ENCODE measurements around the gene SPATA9.
A peak's percentile ranks its signal among the peaks of the same experiment; 100 is the strongest.
"Not testable (repeated sequence)": the region's sequence is repeated elsewhere in the genome, so short reads cannot be mapped to it uniquely, and the experiment has no call there.

The SPATA9 gene

DNA sequence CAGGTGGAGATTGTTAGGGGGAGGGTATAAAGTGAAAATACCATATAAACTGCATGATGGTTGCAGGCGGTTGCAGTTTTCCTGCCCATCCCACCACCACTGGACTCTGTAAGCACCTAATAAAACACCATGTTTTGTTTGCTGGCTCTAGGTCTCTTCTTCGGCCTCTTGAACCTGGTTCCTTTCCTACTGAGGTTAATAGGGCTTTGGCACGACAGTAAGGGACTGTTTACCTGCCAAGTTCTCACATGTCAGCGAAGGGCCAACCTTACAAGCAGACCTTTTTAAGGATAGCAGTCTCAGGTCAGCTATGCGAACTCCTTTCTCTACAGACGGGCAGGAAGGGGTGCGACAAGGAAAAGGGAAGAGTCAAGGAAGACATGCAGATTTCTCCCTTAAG, 39.6 kb downstream of the SPATA9 start:
- no peak for DNase-seq

- no peak for DNase-seq
These were observed 41.0 kb downstream of the SPATA9 start for GRCh38 chr5:95641741-95642220.

DNA sequence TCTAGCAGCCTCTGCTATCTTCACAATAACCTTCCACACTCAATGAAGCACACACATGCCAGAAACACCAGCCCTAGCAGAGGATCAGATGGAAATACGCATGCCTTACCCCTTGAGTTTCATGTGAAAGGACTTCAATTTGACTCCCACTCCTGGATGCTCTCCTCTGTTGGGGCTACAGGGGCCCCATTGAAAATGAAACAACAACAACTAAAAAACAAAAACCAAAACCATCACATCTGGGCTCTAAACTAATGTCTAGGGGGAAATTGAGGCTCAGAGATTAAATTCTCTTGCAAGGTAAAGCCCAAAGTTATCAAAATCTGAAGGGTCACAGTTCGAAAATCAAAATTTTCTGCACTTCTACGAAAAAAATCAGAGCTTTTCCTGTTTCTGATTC, 44.2 kb downstream of the SPATA9 start:
- DNase-seq: no peak

DNA sequence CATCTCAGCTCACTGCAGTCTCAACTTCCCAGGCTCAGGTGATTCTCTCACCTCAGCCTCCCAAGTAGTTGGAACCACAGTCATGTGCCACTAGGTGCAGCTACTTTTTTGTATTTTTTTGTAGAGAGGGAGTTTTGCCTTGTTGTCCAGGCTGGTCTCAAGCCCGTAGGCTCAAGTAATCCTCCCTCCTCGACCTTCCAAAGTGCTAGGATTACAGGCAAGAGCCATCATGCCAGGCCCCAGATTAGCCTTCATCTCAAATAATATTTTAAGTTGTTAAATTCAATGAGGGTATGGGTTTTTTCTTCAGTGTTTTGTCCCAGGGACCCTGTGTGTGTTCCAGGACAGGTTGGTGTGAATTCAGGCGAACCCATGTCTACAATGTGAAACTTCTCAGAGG, 48.7 kb downstream of the SPATA9 start:
- no peak for DNase-seq

DNA sequence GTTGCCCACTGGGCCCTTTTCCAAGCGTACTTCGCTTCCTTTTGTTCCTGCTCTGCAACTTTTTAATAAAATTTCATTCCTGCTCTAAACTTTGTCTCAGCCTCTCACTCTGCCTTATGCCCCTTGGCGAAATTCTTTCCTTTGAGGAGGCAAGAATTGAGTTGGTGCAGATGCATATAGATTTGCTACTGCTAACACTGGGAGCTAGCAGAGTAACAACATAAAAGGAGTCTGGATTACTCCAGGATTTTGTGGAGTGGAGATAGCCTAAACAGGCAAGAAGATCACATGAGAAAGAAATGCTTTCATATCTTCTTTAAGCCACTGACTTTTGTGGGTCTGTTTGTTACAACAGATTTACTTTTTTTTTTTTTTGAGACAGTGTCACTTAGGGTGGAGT, 49.1 kb downstream of the SPATA9 start:
- no peak for DNase-seq

GRCh38 chr5:95632942-95633341, 49.8 kb downstream of the SPATA9 start:
- not testable (repeated sequence) for DNase-seq

GRCh38 chr5:95631991-95632675, 50.7 kb downstream of the SPATA9 start:
- DNase-seq: peak; percentile 52

DNA sequence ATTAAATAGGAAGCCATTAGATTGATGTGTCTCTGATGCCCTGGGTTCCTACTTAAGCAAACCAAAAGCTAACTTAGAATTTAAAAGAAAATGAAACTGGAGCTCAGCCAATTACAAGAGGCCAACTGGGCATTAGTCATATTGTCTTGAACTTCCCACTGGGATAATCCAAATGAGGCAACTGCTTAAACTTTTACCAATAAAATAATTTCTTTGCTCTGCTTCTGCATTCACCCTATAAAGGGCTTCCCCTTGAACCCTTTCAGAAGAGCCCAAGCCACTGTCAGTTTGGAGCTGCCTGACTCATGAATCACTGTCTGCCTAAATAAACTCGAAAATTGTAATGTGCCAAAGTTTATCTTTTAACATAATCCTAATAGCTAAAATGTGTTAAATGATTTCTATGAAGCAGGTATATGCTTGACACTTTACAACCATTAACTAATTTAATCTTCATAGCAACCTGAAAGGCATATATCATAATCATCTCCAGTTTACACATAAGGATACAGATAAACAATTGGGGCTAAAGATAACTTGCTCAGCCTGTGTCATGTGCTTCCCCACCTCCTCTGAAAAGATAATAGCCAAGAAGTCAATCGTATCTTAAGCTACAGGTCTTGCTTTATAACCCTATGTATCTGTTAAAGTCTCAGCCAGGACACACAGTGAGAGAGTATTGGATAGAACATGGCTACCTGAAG, 51.4 kb downstream of the SPATA9 start:
- peak; percentile 66 for DNase-seq

DNA sequence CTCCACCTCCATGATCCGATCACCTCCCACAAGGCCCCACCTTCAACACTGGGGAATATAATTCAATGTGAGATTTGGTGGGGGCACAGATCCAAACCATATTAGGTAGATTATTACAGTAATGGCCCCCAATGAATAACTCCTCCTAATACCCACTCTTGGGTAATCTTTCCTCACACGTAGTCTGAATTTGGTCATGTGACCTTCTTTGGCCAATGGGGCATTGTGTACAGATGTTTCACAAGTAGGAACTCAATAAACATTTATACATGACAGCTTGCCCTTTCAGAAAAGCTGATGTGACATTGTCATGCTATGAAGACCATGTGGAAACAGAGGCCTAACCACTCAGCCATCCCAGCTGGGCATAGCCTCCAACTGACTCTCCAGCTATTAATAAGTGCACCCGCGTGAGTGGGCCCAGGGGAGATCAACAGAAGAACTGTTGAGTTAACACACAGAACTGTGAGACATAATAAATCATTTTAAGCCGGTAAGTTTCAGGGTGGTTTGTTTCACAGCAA, 52.3 kb downstream of the SPATA9 start:
- DNase-seq: no peak

DNA sequence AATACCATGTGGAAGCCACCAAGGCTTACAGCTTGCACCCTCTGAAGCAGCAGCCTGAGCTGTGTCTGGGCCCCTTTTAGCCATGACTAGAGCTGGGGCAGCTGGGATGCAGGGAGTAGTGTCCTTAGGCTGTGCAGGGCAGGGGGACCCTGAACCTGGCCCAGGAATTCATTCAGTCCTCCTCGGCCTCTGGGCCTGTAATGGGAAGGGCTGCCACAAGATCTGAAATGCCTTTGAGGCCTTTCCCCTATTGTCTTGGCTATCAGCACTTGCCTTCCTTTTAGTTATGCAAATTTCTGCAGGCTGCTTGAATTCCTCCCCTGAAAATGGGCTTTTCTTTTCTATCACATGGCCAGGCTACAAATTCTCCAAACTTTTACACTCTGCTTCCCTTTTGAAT, 53.9 kb downstream of the SPATA9 start:
- DNase-seq: no peak

- DNase-seq: no peak
These were observed 54.6 kb downstream of the SPATA9 start for GRCh38 chr5:95627971-95628810.

DNA sequence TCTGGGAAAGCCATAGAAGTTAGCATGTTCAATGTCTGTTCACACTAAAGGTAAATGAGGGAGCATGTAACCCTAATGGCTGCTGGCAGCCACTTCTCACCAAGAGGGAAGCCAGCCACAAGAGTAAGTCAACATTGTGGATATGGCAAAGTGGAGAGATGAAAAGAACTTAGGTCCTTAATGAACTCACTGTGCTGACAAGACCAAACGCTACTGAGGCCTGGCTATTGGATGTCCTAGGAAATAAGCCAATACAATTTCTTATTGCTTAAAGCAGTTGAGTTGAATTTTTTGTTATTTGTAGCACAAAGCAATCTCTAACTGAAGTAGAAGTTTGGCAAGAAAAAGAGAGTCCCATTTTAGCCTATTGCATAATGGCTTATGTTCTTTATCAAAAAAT, 56.1 kb downstream of the SPATA9 start:
- no peak for DNase-seq

GRCh38 chr5:95624368-95624767, 58.4 kb downstream of the SPATA9 start:
- DNase-seq: no peak

DNA sequence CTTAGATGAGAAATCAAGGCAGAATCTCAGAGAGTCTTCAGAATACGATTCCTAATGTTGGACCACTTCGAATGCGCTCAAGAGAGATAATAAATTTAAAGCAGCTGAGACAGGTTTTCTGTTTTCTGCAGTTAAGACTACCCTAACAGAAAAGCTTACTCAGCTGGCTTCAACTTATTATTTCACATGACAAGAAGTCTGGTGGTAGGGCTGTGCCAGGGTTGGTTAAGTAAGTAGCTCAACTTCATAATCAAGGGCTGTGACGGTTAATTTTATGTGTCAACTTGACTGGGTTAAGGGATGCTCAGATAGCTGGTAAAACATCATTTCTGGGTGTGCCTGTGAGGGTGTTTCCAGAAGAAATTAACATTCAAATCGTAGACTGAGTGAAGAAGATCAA, 59.1 kb downstream of the SPATA9 start:
- no peak for DNase-seq

GRCh38 chr5:95621839-95622629, 60.8 kb downstream of the SPATA9 start:
- DNase-seq: no peak

- no peak for DNase-seq
These were observed 61.6 kb downstream of the SPATA9 start for GRCh38 chr5:95620870-95621838.

- no peak for DNase-seq
These were observed 62.5 kb downstream of the SPATA9 start, which contains the start of gene GPR150 for GRCh38 chr5:95620030-95620869. Gene GPR150, plus strand, starts transcription at chr5:95620087. Its CDS starts 189 bp downstream, at chr5:95620276.

GRCh38 chr5:95619514-95620029, 63.2 kb downstream of the SPATA9 start:
- no peak for DNase-seq

DNA sequence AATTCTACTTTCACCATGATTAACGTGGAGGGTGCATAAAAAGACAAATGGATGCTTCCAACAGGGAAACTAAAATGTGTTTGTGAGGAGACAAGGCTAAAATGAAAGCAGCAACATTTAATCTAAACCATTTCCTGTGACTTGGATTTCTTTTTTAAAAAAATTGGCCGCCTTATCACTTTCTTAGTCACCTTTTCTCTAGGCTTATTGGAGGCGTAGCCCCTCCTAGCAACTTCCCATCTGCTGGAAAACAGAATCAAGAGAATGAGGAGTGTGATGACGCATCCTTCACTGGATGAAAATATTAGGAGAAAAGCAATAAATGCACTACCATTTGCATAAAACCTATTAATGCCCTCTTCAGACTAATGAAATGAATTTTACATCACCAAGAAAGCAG, 63.7 kb downstream of the SPATA9 start:
- DNase-seq: peak; percentile 71

DNA sequence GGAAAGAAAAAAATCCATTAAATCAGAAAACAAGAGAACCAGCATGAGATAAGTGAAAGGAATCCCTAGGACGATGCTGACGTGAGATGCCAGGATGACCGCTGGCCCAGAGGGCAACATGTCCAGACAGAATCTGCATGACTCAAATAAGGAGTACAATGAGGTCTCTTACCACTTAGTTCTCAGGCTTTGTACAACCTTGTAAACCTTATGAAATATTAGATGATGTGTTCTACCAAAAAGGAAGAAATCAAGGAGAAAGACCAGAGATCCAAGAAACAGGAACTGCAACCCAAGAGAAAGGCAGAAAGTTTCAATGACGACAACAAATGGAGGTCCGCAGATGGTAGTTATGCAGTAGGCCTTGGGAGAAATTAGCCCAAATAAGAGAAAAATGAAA, 65.7 kb downstream of the SPATA9 start:
- DNase-seq: peak; percentile 39

All from NCI-H226 (cell line).